ENCODE data around the gene TULP4. TPM values are rescaled to one million over a fixed set of nuclear protein-coding genes. Genes with fewer than 3 reads are reported as not detected.

The TULP4 gene
- total RNA-seq, 1 experiment from 2014 or later, result 64.6 TPM

DNA sequence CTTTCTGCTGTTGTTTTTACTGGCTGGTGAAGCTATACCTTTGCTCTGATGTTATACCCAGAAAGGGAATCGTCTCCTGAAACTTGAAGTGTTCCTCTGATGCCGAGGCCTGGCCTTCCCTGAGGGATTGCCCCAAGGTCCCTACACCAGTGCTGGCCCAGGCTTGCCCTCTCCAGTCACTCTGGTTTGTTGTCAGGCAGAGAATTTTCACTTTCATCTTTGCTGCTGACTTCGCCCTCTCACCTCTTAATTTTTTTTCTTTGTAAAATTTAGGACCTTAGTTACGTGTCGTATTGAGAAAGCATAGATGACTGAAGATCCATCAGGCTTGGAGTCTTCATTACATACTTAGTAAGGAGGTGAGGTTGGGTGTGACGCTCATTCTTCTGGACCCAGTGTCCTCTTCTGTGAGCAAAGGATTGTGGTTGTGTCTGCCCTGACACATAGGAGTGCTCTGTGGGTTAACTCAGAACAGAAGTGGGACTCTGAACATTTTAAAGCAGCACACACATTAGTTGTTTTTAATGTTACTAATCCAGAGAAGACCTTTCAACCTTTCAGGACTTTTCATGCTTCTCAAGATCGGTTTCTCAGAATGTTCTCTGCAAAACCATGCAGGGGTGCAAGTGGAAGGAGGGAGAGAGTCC lies 45.4 kb downstream of the TULP4 start:
- H3K4me1 Mint-ChIP-seq, result peaks cover 10 to 21% of the 10 kb centered on the region in 2 experiments
- Histone ChIP-seq H4K5ac (ENCODE audit: insufficient read length, low read depth, low read length) (no peak overlapping the region), H3K27ac (ENCODE audit: insufficient read length, low read depth, low read length) (no peak overlapping the region), H2BK20ac (ENCODE audit: low read depth, low read length, poor library complexity, severe bottlenecking) (no peak overlapping the region), H2BK120ac (ENCODE audit: low read depth, low read length, poor library complexity, severe bottlenecking) (no peak overlapping the region), H3K4me2 (ENCODE audit: insufficient read depth, insufficient read length, low read length) (no peak overlapping the region), H3K27me3 (ENCODE audit: insufficient read depth, low read length) (no peaks in the 10 kb centered on the region), H3K79me2 (ENCODE audit: insufficient read depth, low read length) (no peaks in the 10 kb centered on the region; the same call in 1 of the 2 replicates), H3K9me3 (ENCODE audit: control insufficient read depth, low read depth, low read length) (no peaks in the 10 kb centered on the region), H3K23me2 (ENCODE audit: insufficient read length, low read depth, low read length, poor library complexity, severe bottlenecking) (no peaks in the 10 kb centered on the region), H2BK5ac (ENCODE audit: insufficient read length, low read length) (no peak overlapping the region), H3K18ac (ENCODE audit: insufficient read length, low read depth, low read length) (no peak overlapping the region), H4K20me1 (ENCODE audit: control insufficient read depth, insufficient read depth, insufficient read length) (no peaks in the 10 kb centered on the region), H3K9ac (ENCODE audit: extremely low read depth, insufficient read length, low read length) (no peak overlapping the region), H4K91ac (ENCODE audit: insufficient read length, low read depth, low read length) (no peak overlapping the region), H2BK15ac (ENCODE audit: low read depth, low read length) (no peak overlapping the region), H3K23ac (ENCODE audit: insufficient read length, low read depth, low read length) (no peak overlapping the region), H3K4ac (ENCODE audit: low read depth, low read length) (no peak overlapping the region), H3K14ac (ENCODE audit: insufficient read depth, low read length) (no peak overlapping the region), H3K4me1 (ENCODE audit: insufficient read depth, low read length) (no peaks in the 10 kb centered on the region), H2AFZ (ENCODE audit: low read length) (no peak overlapping the region), H3K79me1 (ENCODE audit: insufficient read depth, low read depth, low read length, poor library complexity, severe bottlenecking) (peaks cover 2% of the 10 kb centered on the region), H3K56ac (ENCODE audit: insufficient read length, low read depth, low read length) (no peak overlapping the region), H2AK5ac (ENCODE audit: insufficient read length, low read length) (no peak overlapping the region), H2BK12ac (ENCODE audit: insufficient read length, low read depth, low read length) (no peak overlapping the region), H3T11ph (ENCODE audit: low read length) (no peak overlapping the region), H4K8ac (replicated peaks; ENCODE audit: insufficient read length, low read depth, low read length) (no peak overlapping the region)
- no peak for DNase-seq
- TF ChIP-seq, protein P1, sequence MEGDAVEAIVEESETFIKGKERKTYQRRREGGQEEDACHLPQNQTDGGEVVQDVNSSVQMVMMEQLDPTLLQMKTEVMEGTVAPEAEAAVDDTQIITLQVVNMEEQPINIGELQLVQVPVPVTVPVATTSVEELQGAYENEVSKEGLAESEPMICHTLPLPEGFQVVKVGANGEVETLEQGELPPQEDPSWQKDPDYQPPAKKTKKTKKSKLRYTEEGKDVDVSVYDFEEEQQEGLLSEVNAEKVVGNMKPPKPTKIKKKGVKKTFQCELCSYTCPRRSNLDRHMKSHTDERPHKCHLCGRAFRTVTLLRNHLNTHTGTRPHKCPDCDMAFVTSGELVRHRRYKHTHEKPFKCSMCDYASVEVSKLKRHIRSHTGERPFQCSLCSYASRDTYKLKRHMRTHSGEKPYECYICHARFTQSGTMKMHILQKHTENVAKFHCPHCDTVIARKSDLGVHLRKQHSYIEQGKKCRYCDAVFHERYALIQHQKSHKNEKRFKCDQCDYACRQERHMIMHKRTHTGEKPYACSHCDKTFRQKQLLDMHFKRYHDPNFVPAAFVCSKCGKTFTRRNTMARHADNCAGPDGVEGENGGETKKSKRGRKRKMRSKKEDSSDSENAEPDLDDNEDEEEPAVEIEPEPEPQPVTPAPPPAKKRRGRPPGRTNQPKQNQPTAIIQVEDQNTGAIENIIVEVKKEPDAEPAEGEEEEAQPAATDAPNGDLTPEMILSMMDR (conservative IDR thresholded peaks at IDR 0.05), result no peak
- no peaks in the 10 kb centered on the region for H3K27me3 Mint-ChIP-seq (ENCODE audit: low read depth)
- H3K4me3 Mint-ChIP-seq, result no peak overlapping the region
- peak overlapping the region in 1 of 3 experiments; percentile 3; a peak in 2 of 7 replicates for H3K27ac Mint-ChIP-seq
- H3K9me3 Mint-ChIP-seq, result no peaks in the 10 kb centered on the region
- no CpG with 5 or more reads among the region's 7 CpGs for WGBS (ENCODE audit: extremely low coverage, insufficient read length, low lambda C conversion rate)
- H3K36me3 Mint-ChIP-seq (ENCODE audit: insufficient read depth in 1 of 3, low read depth in 3 of 3), result no peaks in the 10 kb centered on the region

Measured in H9 (cell line).